Measurements from ENCODE around the gene DUS1L.

Gene DUS1L

DNA sequence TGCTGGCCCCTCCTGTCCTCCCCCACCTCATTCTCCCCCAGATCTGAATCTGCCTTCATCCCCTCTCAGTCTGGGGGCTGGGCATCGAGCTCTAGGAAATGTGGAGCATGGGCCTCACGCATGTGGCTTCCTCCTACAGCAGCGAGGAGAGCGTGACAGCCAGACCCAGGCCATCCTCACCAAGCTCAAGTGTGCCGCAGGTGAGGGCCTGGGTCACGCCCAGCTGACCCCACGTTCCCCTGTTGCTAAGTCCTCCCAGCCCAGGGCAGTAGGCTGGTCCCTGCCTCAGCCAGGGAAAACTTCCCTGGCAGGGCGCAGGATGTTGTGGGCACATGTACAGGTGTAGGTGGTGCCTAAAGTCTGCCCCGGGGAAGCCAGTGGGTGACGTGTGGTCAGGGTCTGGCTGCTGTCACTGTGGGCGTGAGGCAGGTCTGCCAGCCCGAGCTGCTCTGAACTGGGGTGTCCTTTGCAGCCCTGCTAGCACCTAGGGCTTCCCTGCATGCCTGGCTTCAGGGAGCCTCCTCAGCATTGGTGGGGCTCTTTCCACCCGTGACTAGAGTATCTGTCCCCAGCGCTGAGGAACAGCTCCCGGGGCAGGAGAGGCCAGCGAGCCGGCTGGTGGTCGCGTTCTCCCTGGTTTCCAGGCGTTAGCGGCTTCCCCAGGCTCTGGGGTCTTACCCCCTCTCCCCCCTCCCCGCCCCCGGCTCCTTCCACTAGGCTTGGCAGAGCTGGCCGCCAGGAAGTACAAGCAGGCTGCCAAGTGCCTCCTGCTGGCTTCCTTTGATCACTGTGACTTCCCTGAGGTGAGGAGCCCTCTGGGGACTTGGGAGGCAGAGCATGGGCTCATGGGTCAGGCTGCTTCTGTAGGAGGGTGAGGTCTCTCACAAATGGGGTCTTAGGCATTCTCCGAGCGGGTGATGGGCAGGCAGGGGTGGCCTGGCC is 10.3 kb downstream of the DUS1L start:
- DNase-seq: no peak

DNA sequence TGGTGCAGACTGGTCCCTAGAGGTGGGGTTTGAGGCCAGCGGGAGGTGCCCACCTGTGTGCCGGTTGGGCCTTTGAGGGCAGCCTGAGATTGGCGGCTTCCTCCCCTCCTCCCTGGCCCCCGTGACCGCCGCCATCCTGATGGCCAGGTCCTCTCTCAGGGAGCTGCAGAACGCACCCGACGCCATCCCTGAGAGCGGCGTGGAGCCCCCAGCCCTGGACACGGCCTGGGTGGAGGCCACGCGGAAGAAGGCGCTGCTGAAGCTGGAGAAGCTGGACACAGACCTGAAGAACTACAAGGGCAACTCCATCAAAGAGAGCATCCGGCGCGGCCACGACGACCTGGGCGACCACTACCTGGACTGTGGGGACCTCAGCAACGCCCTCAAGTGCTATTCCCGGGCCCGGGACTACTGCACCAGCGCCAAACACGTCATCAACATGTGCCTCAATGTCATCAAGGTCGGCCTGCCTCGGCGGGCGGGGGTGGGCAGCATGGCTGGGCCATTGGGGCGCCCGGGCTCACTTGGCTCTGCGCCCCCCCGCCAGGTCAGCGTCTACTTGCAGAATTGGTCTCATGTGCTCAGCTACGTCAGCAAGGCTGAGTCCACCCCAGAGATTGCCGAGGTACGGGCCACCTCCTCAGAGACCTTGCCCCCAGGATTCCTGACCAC is 11.1 kb downstream of the DUS1L start:
- DNase-seq: no peak

DNA sequence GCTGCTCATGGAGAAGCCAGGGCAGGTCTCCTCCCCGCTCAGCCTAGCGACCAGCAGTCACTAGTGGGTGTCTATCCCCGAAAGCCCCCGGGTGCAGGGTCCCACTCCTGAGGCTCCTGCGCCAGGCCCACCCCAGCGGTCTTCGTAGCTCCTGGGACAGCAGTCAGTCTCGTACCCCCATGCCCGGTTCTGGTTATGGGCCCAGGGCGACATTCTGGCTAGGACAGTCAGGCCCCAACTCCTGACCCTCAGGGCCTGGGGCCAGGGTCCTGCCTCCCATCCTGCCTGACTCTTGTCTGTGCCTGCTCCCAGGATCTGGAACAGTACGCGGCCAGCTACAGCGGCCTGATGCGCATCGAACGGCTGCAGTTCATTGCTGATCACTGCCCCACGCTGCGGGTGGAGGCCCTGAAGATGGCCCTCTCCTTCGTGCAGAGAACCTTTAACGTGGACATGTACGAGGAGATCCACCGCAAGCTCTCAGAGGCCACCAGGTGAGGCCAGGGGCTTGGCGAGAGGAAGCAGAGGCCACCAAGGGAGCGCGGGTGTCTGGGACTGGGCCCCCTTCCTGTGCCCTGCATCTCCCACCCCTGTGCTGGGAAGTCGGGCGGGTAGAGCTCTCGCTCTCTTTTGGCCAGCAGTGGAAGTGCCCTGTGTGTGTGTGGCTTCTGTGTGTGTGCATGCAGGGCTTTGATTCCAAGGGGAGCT is 11.9 kb downstream of the DUS1L start:
- DNase-seq: no peak

DNA sequence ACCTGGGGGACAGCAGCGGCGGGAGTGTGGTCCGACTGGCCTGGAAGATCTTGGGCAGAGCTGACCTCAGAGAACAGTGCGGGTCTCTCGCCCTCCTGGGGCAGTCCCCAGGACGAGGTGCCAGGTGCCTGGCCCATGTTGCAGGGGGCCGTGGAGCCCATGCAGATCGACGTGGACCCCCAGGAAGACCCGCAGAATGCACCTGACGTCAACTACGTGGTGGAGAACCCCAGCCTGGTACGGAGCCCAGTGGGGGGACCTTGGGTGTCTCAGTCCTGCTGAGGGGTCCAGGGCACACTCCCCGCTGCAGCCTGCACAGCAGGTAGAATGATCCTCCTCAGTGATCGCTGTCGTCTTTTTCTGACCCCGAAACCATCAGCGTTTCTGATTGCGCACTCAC is 12.5 kb downstream of the DUS1L start:
- no peak for DNase-seq

DNA sequence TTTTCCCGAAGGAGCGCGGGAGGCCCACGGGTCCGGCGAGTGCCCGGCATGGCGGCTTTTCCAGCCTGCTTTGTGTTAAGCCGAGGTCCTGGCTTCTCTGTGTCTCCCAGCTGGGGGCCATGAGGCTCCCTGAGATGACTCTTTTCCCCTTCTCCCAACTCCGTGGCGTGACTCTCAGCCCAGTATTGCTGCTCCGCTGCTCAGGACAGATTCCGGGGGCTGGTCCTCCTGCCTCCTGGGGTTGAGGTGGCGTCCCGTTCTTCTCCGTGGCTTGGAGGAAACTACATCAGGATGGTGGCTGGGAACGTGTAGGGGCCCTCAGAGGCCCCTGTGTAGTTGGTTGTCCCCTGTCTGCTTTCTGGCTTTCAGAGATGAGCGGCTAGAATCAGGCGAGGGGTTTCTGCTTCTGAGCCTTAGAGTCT is 13.0 kb downstream of the DUS1L start:
- DNase-seq: no peak

DNA sequence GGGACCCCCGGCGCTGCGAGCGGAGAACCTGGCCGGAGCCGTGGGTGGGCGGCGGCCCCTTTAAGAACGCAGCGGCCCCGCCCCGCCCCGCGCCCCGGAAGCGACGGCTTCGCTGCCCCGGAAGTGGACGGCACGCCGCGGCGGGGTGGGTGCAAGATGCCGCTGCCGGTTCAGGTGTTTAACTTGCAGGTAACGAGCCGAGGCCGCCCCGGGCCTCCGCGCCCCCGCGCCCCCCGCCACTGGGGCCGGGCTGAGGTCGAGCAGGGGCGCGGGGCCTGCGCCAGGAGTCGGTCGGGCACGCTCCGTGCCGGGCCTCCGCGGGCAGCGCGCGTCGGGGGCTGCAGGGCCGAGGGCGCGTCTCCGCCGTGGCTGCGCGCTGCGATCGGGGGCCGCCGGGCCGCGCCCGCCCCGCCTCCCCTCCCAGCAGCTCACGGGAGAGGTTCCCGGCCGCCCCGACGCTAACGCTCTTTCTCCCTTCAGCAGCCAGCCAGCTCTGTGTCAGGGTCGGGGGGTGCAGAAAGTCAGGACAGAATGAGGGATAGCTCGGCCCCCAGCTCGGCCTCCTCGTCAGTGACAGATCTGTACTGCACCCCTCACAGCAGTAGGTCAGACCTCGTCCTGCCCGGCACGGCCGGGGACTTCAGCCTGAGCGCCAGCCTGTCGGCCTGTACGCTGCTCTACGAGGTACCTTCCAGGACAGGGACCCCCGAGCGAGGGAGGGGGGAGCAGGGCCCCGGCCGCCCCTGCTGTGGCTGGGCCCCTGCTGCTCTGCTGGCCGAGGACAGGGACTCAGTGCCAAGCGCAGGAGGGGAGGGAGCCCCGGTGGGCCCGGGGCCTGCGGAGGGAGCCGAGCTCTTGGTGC is 13.6 kb downstream of the DUS1L start, which contains the start of the genes GPS1 and RFNG:
Gene GPS1 (plus strand): TSS at position 123 of the 862 bp plus-strand sequence. CDS start 34 bp downstream, at position 157.
Gene RFNG (minus strand): TSS at position 36 of the 862 bp plus-strand sequence. CDS start 45 bp downstream, outside the sequence.
- DNase-seq: peak; percentile 76

DNA sequence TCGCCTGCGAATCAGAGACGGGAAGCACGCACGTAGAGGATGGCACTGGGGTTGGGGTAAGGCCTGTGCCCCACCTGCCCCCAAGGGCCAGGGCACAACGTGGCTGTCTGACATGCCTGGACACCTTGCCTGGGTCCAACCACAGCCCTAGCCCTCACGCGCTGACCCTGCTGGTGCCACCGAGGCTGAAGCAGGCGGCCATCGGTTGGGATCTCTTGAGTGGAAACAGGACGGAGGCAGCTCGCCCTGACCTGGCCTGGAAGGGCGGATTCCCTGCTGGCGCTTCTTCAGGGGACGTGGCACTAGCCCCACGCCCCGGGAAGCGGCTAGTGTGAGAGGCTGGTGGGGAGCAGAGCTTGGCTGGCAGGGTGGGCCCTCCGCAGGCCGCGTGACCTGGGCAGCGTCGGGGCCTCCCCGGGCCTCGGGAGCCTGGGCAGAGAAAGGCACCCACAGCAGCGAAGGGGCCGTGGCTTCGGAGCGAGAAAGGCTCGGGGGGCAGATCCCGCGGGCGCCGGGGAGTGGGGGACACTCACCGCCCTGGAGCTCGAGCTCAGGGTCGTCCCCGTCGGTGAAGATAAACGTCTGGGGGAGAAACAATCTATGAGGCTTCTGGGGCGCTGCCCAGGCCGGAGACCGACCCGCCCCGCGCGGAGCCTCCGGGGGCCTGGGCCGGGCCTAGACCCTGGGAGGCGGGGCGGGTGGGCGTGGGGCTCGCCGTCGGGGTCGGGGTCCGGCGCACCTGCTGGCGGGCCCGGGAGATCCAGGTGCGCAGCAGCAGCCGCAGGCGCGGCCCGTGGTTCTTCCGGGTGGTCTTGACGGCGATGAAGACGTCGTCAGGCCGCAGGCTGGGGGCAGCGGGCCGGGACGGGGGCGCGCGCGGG is 14.6 kb downstream of the DUS1L start:
- DNase-seq: no peak

DNA sequence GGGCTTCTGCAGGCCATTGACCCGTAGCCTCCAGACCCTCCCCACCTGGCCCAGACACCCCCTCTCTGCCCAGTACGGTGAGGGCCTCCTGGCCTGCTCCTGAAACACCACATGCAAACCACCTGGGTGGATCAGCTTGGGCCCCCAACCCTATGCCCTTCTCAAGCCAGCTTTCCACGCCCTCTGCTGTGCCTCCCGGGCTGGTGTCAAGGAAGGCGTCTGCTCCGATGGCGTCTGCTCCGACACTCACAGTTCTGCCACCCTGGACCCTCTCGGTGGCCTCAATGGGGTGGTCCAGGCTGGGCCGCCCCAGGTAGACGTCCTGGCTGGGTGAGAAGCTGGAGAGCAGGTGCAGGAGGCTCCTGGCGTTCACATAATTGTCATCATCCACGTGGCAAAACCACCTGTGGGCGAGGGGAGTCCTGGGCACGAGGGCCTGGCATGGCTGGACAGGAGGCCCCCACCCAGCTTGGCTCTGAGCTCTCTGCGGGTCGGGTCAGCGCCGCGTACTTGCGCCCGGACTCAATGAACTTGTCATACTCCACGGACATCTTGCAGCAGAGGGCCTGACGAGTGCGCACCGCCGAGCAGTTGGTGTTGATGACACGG is 15.3 kb downstream of the DUS1L start:
- no peak for DNase-seq

DNA sequence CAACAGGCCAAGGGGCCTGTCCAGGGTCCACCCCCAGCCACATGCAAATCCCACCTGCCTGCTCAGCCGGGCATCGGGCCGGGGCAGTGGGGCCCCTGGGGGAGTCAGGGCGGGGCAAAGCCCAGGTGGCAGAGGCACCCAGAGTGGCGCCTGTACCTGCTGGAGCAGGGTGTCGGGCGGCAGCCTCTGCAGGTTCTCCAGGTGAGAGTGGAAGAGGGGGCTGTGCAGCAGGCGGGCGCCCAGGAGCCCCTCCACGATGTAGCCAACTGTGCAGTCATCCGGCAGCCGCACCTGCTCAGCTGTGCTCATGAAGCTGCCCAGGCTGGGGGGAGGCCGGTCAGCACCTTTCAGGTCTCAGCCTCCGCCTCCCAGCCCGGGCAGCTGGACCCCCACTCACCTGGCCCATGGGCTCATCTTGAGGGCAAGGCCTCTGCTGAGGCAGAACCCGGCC is 16.1 kb downstream of the DUS1L start:
- no peak for DNase-seq

DNA sequence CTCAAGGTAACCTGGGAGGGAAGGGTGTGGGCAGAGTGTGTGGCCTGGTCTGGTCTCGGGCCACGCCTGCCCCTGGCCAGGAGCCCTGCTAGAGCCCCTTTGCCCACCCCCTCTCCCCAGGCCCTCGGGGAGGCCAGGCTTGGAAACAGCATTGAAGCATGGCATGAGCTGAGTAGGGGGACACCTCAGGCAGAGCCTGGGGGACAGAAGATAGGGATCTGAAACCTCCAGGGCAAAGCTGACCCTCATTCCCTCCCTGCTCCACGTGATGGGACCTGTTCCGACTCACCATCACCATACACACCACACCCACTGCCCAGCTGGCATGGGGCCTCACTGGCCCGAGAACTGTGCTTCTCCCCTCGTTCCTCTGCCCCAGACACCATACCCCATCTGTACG is 16.5 kb downstream of the DUS1L start:
- DNase-seq: no peak

DNA sequence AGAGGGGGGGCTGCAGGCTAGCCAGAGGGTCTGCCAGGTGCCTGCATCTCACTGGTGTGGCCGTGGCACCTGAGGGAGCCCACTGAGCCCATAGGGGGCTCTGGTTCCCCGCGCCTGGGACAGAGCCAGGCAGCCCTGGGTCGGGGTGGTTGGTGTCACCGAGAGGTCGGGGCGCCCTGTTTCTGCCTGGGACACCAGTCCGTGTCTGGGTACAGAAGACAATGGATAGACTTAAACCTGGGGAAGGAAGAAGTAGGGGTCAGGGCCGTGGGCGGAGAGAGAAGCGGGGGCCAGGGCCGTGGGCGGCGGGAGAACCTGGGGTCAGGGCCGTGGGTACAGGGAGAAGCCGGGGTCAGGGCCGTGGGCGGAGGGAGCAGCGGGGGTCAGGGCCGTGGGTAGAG is 17.0 kb downstream of the DUS1L start:
- no peak for DNase-seq

DNA sequence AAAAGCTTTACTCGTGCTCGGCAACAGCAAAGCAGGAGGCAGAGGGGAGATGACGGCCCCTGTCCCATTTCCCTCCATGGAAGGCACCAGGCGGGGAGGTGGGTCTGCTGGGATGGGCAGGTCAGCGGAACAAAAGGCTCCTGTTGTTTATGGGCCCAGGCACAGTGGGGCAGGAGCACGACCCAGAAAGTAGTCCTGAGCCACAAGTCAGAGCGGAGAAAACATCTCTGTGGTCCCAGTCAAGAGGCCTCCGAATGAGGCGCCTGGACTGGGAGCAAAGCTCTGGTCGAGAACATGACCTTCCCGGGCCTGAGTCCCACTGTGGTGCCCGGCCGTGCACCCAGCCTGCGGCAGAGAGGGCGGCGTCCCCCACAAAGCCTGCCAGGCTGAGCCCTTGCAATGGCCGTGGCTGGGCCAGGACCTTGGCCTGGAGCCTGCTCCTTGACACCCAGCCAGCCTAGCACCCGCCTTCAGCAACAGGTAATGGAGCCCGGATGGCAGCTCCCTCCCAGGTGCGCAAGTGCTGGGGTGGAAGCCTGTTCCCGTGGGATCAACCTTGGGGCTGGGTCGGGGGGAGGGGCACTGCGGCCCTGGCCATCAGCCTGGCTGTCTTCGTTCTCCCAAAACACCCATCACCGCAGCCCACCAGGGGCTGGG is 17.6 kb downstream of the DUS1L start:
- no peak for DNase-seq

DNA sequence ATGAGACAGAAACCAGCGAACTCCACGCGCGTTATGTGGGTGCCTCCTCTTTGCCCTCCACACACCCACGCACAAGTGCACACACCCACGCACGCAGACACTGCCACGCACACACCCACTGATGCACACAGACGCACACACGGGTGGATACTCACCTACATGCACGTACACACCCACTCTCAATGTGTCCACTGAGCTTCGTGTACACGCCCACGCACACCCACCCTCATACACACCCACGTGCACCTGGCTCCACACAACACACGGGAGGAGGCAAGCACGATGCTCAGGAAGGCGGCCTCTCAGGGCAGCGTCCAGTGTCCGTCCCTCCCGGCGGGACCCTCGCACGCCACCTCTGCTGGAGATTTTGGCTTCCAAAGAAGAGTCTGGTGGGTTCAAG is 18.2 kb downstream of the DUS1L start:
- no peak for DNase-seq

DNA sequence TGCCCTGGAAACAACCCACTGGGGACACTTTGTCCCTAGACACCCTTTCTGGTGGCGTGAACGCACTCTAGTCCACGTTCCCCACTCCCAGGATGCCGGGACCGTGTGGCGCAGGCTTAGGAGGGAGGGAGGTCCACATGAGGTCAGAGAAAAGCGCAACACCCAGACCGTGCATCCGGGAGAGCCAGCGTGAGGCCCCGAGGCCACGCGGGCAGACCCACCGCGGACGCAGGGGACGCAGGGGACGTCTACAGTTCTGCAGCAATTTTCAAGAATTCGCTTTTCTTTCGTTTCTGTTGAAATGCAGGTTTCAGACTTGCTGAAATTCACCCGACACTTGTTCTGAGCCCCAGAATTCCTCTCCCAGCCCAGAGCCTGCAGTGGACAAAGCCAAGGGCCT is 18.7 kb downstream of the DUS1L start:
- DNase-seq: no peak

DNA sequence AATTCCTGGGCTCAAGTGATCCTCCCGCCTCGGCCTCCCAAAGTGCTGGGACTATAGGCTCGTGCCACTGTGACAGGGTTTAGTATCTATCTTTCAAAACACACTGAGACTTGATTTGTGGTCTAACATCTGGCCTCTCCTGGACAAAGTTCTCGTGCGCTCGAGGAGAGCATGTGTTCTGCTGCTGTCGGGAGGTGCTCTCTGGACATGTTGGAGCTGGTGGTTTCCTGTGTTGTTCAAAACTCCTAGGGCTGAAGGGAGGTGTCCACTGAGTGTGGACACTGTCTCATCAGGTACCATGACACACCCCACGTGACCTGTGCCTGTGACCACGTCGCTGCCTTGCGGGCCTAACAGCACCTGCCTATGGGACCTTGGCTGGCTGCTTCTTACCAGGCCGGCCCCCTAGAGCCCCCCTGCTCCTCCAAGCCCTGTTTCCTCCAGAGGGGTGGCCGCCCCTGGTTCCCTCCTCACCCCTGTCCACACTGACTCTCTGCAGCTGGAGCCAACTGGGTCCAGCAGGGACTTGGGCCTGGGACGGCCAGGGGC is 19.6 kb downstream of the DUS1L start:
- no peak for DNase-seq

DNA sequence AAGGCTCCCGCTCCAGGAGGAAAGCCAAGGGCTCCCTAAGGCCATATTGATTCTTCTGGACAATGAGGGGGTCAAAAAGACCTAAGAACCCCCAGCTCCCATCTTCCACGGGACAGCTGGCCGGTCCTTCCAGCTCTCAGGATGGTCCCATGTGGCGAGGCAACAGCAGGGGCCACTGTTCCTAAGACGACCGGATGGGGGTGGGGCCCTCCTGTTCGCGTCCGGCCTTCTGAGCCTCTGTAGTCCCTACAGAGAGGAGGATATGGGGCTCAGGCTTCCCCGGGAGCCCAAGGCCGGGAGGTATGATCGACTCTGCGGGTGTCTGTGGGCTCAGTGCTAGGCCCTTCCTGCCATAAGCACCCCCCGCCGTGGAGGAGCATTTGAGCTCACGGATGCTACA is 22.1 kb downstream of the DUS1L start:
- DNase-seq: no peak

DNA sequence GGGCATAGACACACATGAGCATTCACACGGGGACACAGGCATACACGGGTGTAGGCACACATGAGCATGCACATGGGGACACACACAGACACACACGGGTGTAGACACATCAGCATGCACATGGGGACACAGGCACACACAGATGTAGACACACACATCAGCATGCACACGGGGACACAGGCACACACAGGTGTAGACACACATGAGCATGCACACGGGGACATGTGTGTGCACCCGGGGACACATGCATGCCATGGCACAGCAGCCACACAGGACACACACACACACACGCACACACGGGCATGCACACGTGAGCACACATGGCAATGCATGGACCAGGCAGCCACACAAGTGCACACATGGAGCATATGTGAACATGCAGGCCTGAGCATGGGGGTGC is 23.0 kb downstream of the DUS1L start:
- DNase-seq: no peak

DNA sequence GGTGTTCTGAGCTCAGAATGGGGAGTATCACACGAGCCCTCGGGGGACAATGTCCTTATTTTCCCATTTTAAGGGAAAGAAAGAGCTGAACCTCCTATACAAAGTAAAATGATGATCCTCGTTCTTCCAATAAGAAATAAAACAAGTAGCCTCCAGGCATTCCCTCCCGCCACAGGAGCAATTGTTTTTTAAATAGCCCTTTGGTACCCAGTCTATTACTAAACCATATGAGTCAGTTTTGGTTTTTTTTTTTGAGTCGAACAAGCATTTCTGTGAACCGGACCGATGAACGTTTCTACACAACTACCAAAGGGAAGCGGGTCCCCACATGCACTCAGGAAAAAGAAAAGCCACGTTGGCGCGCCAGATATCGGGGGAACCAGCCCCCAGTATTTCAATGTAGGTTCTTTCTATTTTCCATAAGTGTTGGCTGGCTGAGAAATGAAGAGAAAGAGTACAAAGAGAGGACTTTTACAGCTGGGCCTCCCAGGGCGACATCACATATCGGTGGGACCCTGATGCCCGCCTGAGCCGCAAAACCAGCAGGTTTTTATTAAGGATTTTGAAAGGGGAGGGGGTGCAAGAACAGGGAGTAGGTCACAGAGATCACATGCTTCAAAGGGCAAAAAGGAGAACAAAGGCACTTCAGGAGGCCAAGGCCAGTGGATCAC is 24.3 kb downstream of the DUS1L start:
- DNase-seq: no peak

DNA sequence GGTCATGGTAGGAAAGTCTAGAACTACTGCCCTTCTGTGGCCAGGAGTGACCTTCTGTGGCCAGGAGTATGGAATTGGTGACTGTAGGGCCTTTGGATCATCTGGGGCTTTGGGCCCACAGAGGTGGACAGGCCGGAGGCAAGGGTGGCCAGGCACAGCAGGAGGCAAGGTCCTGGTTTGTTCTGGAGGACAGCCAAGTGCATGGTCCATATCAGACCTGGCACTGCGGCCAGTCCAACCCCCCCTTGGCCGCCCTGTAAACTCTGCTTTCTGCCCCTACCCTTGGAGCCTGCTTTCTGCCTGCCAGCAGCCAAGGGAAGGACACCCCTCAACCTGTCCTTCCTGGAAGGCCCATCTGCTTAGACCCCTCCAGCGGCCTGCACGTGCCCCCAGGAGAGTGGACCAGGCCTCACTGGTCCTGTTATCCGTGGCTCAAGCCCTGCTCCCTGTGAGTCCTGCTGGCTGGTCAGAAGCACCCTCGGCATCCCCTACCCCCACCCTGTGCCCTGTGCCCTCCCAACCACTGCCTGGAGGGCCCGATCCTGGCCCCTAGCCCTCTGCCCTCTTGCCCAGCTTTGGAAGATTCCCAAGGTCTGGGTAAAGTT is 25.8 kb downstream of the DUS1L start:
- DNase-seq: no peak

Measured in activated CD4-positive, alpha-beta T cell treated with anti-CD3 and anti-CD28 coated beads, Interleukin-2, amount 50 U/mL, for 16 hours (primary cell).